HepG2 (cell line): ENCODE results near the gene INTS14. TPM values are rescaled to one million over a fixed set of nuclear protein-coding genes. Genes with fewer than 3 reads are reported as not detected.

Source experiments
- ATF7-NPFF ChIP-seq: sonication (generic); formaldehyde crosslinking; IDR thresholded peaks from 2 replicates; pipeline ENCODE4 v1.8.1; 2023; ENCODE audit warnings: mild to moderate bottlenecking, low read depth, missing genetic modification reagents, moderate library complexity
- CBX1 ChIP-seq: IDR thresholded peaks from one replicate; pipeline ENCODE4 v1.6.1; 2016; ENCODE audit warnings: antibody characterized with exemption, low read depth
- ETV6 ChIP-seq: sonication (generic); formaldehyde crosslinking; conservative IDR thresholded peaks from 2 replicates; pipeline ENCODE4 v1.4.0; 2020; ENCODE audit warnings: missing genetic modification reagents
- HOXD1 ChIP-seq: sonication (generic); formaldehyde crosslinking; IDR thresholded peaks from 2 replicates; pipeline ENCODE4 v1.5.0; 2020; ENCODE audit warnings: missing genetic modification reagents
- IRF2 ChIP-seq: IDR thresholded peaks from 2 replicates; pipeline ENCODE4 v1.6.1; 2018; ENCODE audit warnings: missing genetic modification reagents, missing compliant biosample characterization
- POLR2AphosphoS5 ChIP-seq: IDR thresholded peaks from 2 replicates; pipeline ENCODE4 v1.6.1; 2012; ENCODE audit warnings: low read depth, low read length
- RBFOX2 ChIP-seq: fragments of 200-400 bp; formaldehyde crosslinking; IDR thresholded peaks from 2 replicates; pipeline ENCODE4 v1.6.1; 2017; ENCODE audit warnings: low read depth, mild to moderate bottlenecking, low read length
- RNF2 ChIP-seq: fragments of 450-650 bp; conservative IDR thresholded peaks from 2 replicates; pipeline ENCODE4 v1.6.1; 2016; ENCODE audit warnings: low read depth
- SIX4 ChIP-seq: sonication (generic); formaldehyde crosslinking; IDR thresholded peaks from 2 replicates; pipeline ENCODE4 v1.4.0; 2020; ENCODE audit warnings: missing genetic modification reagents
- SP1 ChIP-seq, 2 experiments: fragments of 450-650 bp in 1 of 2; sonication (generic) in 1 of 2; formaldehyde crosslinking in 1 of 2; IDR thresholded peaks; 2 replicates each; pipeline versions ENCODE4 v1.4.0 to v1.6.1; 2016 to 2020; ENCODE audit warnings: missing genetic modification reagents in 1 of 2
- TEAD3 ChIP-seq: optimal IDR thresholded peaks from 2 replicates; pipeline ENCODE3; 2016; ENCODE audit warnings: borderline replicate concordance
- ZNF354B ChIP-seq: sonication (generic); formaldehyde crosslinking; IDR thresholded peaks from 2 replicates; pipeline ENCODE4 v1.8.0; 2022; ENCODE audit warnings: mild to moderate bottlenecking, missing genetic modification reagents
- ZNF746 ChIP-seq: sonication (generic); formaldehyde crosslinking; IDR thresholded peaks from 2 replicates; pipeline ENCODE4 v1.8.0; 2022; ENCODE audit warnings: mild to moderate bottlenecking, missing genetic modification reagents
- polyA plus RNA-seq, 8 experiments: library from polyadenylated mRNA; depleted of rRNA in 3 of 8; stranded (reverse) in 7 of 8; unstranded in 1 of 8; fragments of >200 nt; fragmentation: Illumina TruSeq in 4 of 8; extraction: Trizol in 4 of 8; gene quantifications; 2 replicates each; pipeline versions ENCODE4 v1.2.1 to v1.2.3, GENCODE V29; 2011 to 2016; ENCODE audit warnings: low read depth in 4 of 8, missing spikeins in 1 of 8, mixed read lengths in 1 of 8; ENCODE audit not compliant: insufficient read depth in 1 of 8
- total RNA-seq, 5 experiments: library from RNA; depleted of rRNA; stranded (reverse); fragments of >200 nt; fragmentation: Illumina TruSeq; extraction: Trizol; gene quantifications; 2 replicates each; pipeline ENCODE4 v1.2.3, GENCODE V29; 2016; ENCODE audit warnings: low read depth in 1 of 5
- TF ChIP-seq, protein P1 (sequence below): sonication (generic); formaldehyde crosslinking; IDR thresholded peaks from 2 replicates; pipeline ENCODE4 v1.8.0; 2022; ENCODE audit warnings: mild to moderate bottlenecking, missing genetic modification reagents; ENCODE audit not compliant: insufficient replicate concordance
- TF ChIP-seq, protein P2 (sequence below): sonication (generic); formaldehyde crosslinking; IDR thresholded peaks from 2 replicates; pipeline ENCODE4 v1.4.0; 2020; ENCODE audit warnings: mild to moderate bottlenecking, missing genetic modification reagents, borderline replicate concordance
- TF ChIP-seq, protein P3 (sequence below): sonication (generic); formaldehyde crosslinking; IDR thresholded peaks from 2 replicates; pipeline ENCODE4 v1.4.0; 2020; ENCODE audit warnings: missing genetic modification reagents, borderline replicate concordance
- TF ChIP-seq, protein P4 (sequence below): sonication (generic); formaldehyde crosslinking; IDR thresholded peaks from 2 replicates; pipeline ENCODE4 v1.5.1; 2020; ENCODE audit warnings: mild to moderate bottlenecking, missing genetic modification reagents, moderate library complexity
- TF ChIP-seq, protein P5 (sequence below): sonication (generic); formaldehyde crosslinking; IDR thresholded peaks from 2 replicates; pipeline ENCODE4 v1.4.0; 2020; ENCODE audit warnings: missing genetic modification reagents
- TF ChIP-seq, protein P6 (sequence below): sonication (generic); formaldehyde crosslinking; IDR thresholded peaks from 2 replicates; pipeline ENCODE4 v1.5.0; 2020; ENCODE audit warnings: missing genetic modification reagents, mild to moderate bottlenecking, borderline replicate concordance

Gene INTS14
- total and polyA plus RNA-seq, 2 of the 13 experiments (the other 11 are each of a cell fraction or from before 2014, with no cell fraction given): 41.4 to 52.0 TPM

DNA sequence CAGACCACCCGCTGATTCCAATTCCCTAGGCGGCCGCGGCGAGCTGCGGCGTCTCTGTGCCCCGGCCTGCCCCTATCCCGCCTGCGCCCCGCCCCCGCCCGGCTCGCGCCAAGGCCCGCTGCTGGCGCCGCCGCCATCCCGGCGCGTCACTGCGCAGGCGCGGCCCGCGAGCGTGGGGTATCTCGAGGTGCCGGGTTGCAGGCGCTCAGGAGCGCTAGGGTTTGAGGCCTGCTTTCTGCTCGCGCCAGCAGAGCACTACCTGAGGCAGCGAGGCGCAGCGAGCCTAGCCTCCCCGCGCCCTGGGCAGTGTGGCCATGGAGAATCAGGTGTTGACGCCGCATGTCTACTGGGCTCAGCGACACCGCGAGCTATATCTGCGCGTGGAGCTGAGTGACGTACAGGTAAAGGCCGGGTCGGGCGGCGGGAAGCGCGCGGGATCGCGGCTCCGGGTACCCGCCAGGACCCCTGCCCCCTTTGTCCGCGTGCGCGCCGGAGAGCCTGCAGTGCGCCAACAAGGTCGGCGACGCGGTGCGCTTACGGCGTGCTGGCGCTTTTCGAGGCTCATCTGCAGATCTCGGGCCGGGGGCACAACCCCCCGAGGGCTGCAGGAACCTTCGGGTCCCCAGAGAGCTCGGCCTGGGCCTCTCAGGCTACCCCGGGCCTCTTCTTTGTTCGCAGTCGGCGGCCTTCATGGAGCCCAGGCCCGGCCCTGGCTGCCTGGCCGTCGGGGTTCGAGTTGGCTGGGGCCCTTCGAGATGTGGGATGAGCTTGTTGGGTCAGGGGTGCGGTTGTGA lies 80.4 kb downstream of the INTS14 start, which contains the start of gene HACD3 (continued):
- TF ChIP-seq, protein P1, sequence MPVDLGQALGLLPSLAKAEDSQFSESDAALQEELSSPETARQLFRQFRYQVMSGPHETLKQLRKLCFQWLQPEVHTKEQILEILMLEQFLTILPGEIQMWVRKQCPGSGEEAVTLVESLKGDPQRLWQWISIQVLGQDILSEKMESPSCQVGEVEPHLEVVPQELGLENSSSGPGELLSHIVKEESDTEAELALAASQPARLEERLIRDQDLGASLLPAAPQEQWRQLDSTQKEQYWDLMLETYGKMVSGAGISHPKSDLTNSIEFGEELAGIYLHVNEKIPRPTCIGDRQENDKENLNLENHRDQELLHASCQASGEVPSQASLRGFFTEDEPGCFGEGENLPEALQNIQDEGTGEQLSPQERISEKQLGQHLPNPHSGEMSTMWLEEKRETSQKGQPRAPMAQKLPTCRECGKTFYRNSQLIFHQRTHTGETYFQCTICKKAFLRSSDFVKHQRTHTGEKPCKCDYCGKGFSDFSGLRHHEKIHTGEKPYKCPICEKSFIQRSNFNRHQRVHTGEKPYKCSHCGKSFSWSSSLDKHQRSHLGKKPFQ: peak; percentile 84
- TF ChIP-seq SP1 (IDR thresholded peaks at IDR 0.05) (no peak), SP1 (CRISPR knock-in tag; IDR thresholded peaks at IDR 0.05) (no peak), CBX1 (peak; percentile 29), IRF2 (CRISPR knock-in tag) (peak; percentile 22; the same call in 1 of the 2 replicates), ATF7-NPFF (peak; percentile 82), HOXD1 (peak; percentile 46; the same call in 1 of the 2 replicates), RNF2 (peak; percentile 90), RBFOX2 (peak; percentile 87), ZNF354B (CRISPR knock-in tag) (no peak), ETV6 (CRISPR knock-in tag) (peak; percentile 73; the same call in 1 of the 2 replicates), ZNF746 (peak; percentile 65; the same call in 1 of the 2 replicates), TEAD3 (CRISPR knock-in tag) (no peak), SIX4 (no peak), POLR2AphosphoS5 (peak; percentile 77)
- TF ChIP-seq, protein P2, sequence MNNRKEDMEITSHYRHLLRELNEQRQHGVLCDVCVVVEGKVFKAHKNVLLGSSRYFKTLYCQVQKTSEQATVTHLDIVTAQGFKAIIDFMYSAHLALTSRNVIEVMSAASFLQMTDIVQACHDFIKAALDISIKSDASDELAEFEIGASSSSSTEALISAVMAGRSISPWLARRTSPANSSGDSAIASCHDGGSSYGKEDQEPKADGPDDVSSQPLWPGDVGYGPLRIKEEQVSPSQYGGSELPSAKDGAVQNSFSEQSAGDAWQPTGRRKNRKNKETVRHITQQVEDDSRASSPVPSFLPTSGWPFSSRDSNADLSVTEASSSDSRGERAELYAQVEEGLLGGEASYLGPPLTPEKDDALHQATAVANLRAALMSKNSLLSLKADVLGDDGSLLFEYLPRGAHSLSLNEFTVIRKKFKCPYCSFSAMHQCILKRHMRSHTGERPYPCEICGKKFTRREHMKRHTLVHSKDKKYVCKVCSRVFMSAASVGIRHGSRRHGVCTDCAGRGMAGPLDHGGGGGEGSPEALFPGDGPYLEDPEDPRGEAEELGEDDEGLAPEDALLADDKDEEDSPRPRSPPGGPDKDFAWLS (CRISPR knock-in tag): peak; percentile 71; the same call in 1 of the 2 replicates
- TF ChIP-seq, protein P3, sequence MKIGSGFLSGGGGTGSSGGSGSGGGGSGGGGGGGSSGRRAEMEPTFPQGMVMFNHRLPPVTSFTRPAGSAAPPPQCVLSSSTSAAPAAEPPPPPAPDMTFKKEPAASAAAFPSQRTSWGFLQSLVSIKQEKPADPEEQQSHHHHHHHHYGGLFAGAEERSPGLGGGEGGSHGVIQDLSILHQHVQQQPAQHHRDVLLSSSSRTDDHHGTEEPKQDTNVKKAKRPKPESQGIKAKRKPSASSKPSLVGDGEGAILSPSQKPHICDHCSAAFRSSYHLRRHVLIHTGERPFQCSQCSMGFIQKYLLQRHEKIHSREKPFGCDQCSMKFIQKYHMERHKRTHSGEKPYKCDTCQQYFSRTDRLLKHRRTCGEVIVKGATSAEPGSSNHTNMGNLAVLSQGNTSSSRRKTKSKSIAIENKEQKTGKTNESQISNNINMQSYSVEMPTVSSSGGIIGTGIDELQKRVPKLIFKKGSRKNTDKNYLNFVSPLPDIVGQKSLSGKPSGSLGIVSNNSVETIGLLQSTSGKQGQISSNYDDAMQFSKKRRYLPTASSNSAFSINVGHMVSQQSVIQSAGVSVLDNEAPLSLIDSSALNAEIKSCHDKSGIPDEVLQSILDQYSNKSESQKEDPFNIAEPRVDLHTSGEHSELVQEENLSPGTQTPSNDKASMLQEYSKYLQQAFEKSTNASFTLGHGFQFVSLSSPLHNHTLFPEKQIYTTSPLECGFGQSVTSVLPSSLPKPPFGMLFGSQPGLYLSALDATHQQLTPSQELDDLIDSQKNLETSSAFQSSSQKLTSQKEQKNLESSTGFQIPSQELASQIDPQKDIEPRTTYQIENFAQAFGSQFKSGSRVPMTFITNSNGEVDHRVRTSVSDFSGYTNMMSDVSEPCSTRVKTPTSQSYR (CRISPR knock-in tag): peak; percentile 62
- TF ChIP-seq, protein P4, sequence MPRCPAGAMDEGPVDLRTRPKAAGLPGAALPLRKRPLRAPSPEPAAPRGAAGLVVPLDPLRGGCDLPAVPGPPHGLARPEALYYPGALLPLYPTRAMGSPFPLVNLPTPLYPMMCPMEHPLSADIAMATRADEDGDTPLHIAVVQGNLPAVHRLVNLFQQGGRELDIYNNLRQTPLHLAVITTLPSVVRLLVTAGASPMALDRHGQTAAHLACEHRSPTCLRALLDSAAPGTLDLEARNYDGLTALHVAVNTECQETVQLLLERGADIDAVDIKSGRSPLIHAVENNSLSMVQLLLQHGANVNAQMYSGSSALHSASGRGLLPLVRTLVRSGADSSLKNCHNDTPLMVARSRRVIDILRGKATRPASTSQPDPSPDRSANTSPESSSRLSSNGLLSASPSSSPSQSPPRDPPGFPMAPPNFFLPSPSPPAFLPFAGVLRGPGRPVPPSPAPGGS (CRISPR knock-in tag): peak; percentile 94
- TF ChIP-seq, protein P5, sequence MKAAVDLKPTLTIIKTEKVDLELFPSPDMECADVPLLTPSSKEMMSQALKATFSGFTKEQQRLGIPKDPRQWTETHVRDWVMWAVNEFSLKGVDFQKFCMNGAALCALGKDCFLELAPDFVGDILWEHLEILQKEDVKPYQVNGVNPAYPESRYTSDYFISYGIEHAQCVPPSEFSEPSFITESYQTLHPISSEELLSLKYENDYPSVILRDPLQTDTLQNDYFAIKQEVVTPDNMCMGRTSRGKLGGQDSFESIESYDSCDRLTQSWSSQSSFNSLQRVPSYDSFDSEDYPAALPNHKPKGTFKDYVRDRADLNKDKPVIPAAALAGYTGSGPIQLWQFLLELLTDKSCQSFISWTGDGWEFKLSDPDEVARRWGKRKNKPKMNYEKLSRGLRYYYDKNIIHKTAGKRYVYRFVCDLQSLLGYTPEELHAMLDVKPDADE (CRISPR knock-in tag): peak; percentile 92; the same call in 1 of the 2 replicates
- TF ChIP-seq, protein P6, sequence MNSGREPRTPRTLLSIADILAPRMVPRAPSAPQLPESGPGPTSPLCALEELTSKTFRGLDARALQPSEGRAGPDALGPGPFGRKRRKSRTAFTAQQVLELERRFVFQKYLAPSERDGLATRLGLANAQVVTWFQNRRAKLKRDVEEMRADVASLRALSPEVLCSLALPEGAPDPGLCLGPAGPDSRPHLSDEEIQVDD (CRISPR knock-in tag): peak; percentile 43; the same call in 1 of the 2 replicates
